GM12874 (cell line): ENCODE results near the gene APP.

ENCODE experiments used
- TF ChIP-seq, protein P1 (sequence below): IDR thresholded peaks from 2 replicates; pipeline ENCODE4 v1.5.1; 2011; ENCODE audit warnings: low read depth, mild to moderate bottlenecking, control low read depth, low read length, moderate library complexity; ENCODE audit not compliant: insufficient read depth

Gene APP

DNA sequence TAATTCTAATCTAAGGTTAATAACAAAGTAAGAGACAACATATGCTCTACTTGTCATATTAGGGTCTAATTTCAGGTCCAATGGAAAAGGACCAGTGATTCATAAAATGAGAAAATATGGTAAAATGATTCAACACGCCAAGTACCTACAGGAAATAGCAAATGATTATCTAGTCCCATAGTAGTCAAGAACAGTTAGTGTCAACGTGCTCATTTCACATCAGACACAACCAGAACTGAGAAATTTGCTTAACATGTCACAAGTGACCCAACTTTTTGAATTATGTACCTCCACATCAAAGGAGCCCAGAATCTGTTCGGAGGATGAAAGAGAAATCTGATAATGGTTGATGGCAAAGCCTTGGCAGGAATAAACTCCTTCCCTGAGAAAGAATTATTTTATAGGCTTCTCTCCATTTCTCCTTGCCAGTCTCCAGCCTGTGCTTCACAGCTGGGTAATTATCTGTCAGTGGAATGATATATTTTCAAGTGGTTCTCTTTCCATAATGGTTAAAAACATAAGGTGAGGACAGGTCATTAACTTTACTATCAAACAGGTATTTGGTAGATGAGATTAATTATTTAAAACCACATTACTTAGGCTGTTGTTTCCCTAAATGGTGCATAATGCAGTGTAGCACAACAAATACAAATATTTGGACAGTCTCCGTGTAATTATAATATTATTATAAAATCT lies 83.2 kb downstream of the APP start:
- TF ChIP-seq, protein P1, sequence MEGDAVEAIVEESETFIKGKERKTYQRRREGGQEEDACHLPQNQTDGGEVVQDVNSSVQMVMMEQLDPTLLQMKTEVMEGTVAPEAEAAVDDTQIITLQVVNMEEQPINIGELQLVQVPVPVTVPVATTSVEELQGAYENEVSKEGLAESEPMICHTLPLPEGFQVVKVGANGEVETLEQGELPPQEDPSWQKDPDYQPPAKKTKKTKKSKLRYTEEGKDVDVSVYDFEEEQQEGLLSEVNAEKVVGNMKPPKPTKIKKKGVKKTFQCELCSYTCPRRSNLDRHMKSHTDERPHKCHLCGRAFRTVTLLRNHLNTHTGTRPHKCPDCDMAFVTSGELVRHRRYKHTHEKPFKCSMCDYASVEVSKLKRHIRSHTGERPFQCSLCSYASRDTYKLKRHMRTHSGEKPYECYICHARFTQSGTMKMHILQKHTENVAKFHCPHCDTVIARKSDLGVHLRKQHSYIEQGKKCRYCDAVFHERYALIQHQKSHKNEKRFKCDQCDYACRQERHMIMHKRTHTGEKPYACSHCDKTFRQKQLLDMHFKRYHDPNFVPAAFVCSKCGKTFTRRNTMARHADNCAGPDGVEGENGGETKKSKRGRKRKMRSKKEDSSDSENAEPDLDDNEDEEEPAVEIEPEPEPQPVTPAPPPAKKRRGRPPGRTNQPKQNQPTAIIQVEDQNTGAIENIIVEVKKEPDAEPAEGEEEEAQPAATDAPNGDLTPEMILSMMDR = no peak

DNA sequence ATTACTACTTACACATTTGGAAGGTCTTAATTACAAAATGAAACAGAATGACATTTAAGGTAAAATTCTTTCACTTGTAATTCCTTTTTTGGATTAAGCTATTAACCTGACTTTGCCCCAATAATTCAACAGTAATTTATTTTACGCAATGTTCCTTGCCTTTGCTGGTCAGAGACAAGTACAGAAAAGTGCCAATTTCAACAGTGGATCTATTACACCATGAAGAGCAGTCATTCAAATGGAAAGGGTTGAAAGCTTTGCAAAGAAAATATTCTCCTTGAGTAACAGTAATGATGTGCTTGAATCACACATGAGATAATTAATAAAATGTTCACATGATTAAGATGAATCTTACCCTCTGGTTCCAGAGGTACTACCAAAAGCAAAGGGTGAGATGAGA lies 84.7 kb downstream of the APP start:
- TF ChIP-seq, protein P1 = no peak

DNA sequence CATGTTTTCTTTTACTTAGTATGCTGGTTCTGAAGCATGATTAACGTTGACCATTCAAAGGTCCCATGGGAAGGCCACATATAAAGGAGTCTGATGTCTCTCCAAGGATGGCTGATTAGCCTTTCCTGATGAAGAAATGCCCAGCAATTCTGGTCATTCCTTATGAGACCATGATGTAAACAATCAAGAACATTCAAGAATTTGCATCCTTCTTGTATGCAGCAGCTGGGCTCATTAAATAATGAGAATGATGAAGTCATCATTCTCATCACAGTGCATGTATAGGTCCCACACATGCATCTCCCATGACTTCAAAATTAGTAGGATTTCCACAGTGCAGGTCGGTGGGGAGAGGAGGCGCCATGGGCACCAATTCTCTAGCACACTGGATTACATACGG lies 85.4 kb downstream of the APP start:
- TF ChIP-seq, protein P1 = no peak

DNA sequence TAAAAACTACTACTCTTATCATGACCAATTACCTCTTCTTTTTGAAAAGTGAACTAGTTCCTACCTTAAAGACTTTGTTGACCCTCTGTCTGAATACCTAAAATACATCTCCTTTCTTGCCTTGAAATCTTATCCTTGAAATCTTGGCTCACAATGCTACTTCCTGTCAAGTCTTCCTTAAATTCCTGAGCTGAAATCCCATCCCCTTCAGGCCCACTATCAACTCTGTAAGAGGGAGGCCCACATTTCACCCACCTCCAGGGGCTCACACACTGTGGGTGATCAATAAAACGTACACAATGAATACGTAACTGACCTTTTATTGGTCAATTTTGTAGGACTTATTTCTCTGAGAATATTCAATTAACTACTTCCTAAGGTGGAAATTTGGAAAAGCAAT lies 88.0 kb downstream of the APP start:
- TF ChIP-seq, protein P1 = no peak

DNA sequence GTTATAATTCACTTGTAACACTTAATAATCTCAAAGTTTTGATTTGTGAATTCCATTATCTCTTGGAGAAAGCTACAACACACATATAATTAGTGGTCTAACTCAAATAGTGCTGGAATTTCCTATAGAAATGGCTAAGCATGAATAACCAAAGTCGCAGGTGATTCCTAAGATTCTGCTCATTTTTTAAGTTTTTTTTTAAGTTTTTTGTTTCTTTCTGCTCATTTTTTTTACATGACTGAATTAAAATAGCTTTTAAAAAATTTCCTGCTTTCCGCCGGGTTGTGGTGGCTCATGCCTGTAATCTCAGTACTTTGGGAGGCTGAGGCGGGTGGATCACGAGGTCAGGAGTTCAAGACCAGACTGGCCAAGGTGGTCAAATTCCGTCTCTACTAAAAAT lies 90.4 kb downstream of the APP start:
- TF ChIP-seq, protein P1 = no peak

DNA sequence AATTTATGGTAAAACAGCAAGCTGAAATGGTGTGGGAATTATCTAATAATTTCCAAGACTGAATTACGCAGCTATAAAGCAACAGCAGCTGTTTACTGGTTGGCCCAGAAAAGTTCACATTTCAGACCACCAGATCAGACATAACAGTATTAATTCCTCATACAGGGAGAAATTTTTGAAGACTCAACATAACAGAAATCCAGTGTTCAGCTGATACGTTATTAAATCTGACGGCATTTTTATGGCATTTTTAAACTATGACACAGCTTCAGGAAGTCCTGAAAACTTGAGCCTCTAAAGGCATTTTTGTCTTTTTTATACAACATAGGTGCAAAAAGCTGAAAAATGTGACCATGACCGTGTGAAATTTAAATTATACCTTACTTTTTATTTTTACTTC lies 91.2 kb downstream of the APP start:
- TF ChIP-seq, protein P1 = no peak

DNA sequence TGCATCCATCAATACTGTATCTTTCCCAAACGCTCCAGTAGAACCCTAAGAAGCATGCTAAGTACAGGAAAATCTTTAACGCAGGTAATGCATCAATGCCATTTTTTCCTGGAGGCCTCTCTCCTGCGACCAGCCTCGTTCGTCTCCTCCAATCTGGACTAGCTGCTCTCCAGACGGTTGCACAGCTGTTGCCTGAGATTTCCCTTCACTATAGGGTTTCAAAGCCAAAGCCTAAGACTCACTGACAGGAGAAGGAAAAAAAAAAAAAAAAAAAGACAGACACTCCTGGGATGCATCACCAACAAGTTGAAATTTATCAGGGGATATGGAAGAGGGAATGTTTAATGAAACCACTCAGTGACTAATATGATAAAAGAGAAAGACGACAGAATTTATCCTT lies 93.0 kb downstream of the APP start:
- TF ChIP-seq, protein P1 = no peak
